ENCODE measurements around the gene SLC50A1. TPM values are rescaled to one million over a fixed set of nuclear protein-coding genes. Genes with fewer than 3 reads are reported as not detected.

The SLC50A1 gene
- total RNA-seq, 1 experiment from 2014 or later = 24.9 TPM

DNA sequence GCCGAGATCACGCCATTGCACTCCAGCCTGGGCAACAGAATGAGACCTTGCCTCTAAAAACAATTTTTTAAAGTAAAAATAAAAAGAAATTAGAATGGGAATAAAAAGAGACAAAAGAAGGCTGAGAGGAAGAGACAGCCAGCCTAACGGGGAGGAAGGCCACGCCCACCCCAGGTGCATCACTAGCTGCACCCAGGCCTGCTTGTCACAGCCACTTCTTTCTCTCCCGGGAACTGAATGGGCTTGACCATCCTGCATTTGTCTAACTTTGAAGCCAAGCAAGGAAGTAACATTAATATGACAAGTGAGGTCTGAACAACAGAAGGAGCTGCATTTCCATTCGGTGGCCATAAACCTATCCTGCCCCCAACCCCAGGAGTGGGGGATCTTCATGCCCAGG lies 28.8 kb upstream of the SLC50A1 start:
- Histone ChIP-seq H3K4me1 (ENCODE audit: insufficient read depth, low read length) (no peaks in the 10 kb centered on the region), H3K27me3 (ENCODE audit: insufficient read depth, low read length) (no peaks in the 10 kb centered on the region), H4K91ac (ENCODE audit: insufficient read length, low read depth, low read length) (no peak overlapping the region), H2AK5ac (ENCODE audit: insufficient read length, low read length) (no peak overlapping the region), H3K9me3 (ENCODE audit: control insufficient read depth, low read depth, low read length) (no peaks in the 10 kb centered on the region), H3K23me2 (ENCODE audit: insufficient read length, low read depth, low read length, poor library complexity, severe bottlenecking) (no peaks in the 10 kb centered on the region), H2BK120ac (ENCODE audit: low read depth, low read length, poor library complexity, severe bottlenecking) (no peak overlapping the region), H3K79me1 (ENCODE audit: insufficient read depth, low read depth, low read length, poor library complexity, severe bottlenecking) (no peaks in the 10 kb centered on the region), H2AFZ (ENCODE audit: low read length) (no peak overlapping the region), H2BK15ac (ENCODE audit: low read depth, low read length) (no peak overlapping the region), H3K56ac (ENCODE audit: insufficient read length, low read depth, low read length) (no peak overlapping the region), H2BK12ac (ENCODE audit: insufficient read length, low read depth, low read length) (no peak overlapping the region), H4K20me1 (ENCODE audit: control insufficient read depth, insufficient read depth, insufficient read length) (no peaks in the 10 kb centered on the region), H4K8ac (replicated peaks; ENCODE audit: insufficient read length, low read depth, low read length) (no peak overlapping the region), H3K9ac (ENCODE audit: extremely low read depth, insufficient read length, low read length) (no peak overlapping the region), H3K4me2 (ENCODE audit: insufficient read depth, insufficient read length, low read length) (no peak overlapping the region), H3K18ac (ENCODE audit: insufficient read length, low read depth, low read length) (no peak overlapping the region), H4K5ac (ENCODE audit: insufficient read length, low read depth, low read length) (no peak overlapping the region), H2BK5ac (ENCODE audit: insufficient read length, low read length) (no peak overlapping the region), H2BK20ac (ENCODE audit: low read depth, low read length, poor library complexity, severe bottlenecking) (no peak overlapping the region), H3K4ac (ENCODE audit: low read depth, low read length) (no peak overlapping the region), H3K27ac (ENCODE audit: insufficient read length, low read depth, low read length) (no peak overlapping the region), H3K23ac (ENCODE audit: insufficient read length, low read depth, low read length) (no peak overlapping the region), H3K79me2 (ENCODE audit: insufficient read depth, low read length) (no peaks in the 10 kb centered on the region), H3K14ac (ENCODE audit: insufficient read depth, low read length) (no peak overlapping the region), H3T11ph (ENCODE audit: low read length) (no peak overlapping the region)
- no peak overlapping the region for H3K4me3 Mint-ChIP-seq
- TF ChIP-seq, protein P1, sequence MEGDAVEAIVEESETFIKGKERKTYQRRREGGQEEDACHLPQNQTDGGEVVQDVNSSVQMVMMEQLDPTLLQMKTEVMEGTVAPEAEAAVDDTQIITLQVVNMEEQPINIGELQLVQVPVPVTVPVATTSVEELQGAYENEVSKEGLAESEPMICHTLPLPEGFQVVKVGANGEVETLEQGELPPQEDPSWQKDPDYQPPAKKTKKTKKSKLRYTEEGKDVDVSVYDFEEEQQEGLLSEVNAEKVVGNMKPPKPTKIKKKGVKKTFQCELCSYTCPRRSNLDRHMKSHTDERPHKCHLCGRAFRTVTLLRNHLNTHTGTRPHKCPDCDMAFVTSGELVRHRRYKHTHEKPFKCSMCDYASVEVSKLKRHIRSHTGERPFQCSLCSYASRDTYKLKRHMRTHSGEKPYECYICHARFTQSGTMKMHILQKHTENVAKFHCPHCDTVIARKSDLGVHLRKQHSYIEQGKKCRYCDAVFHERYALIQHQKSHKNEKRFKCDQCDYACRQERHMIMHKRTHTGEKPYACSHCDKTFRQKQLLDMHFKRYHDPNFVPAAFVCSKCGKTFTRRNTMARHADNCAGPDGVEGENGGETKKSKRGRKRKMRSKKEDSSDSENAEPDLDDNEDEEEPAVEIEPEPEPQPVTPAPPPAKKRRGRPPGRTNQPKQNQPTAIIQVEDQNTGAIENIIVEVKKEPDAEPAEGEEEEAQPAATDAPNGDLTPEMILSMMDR (conservative IDR thresholded peaks at IDR 0.05) = no peak
- H3K27ac Mint-ChIP-seq = no peak overlapping the region
- H3K9me3 Mint-ChIP-seq = no peaks in the 10 kb centered on the region
- peaks cover 53% of the 10 kb centered on the region for H3K27me3 Mint-ChIP-seq (ENCODE audit: low read depth)
- DNase-seq = no peak
- no CpG with 5 or more reads among the region's 6 CpGs for WGBS (ENCODE audit: extremely low coverage, insufficient read length, low lambda C conversion rate)
- no peaks in the 10 kb centered on the region for H3K36me3 Mint-ChIP-seq (ENCODE audit: insufficient read depth in 1 of 3, low read depth in 3 of 3)
- H3K4me1 Mint-ChIP-seq = peaks cover under 1 to 1% of the 10 kb centered on the region in 2 experiments; a peak in 1 of 4 replicates
